GM21528 (cell line): ENCODE results near the gene GBP5.

Experiments used
- ATAC-seq: cut with Tn5 transposase; IDR thresholded peaks from one replicate; pipeline ENCODE4 v1.9.1; 2021; ENCODE audit warnings: mild to moderate bottlenecking, moderate library complexity; ENCODE audit not compliant: unreplicated experiment, low FRiP score

The GBP5 gene

GRCh38 chr1:89243046-89243445 is 29.6 kb downstream of the GBP5 start:
- no peak for ATAC-seq
